Body of pancreas (tissue), 4 donors: ENCODE data around the gene FBXO42. TPM values are rescaled to one million over a fixed set of nuclear protein-coding genes. Genes with fewer than 3 reads are reported as not detected.

ENCODE experiments used
- ATAC-seq: fragments of 150-250 bp; one replicate; pipeline ENCODE4 v1.9.1; 2016
- DNase-seq, 4 donors: peaks; one replicate each; pipeline ENCODE4 v3.0.0-alpha.2; 2019
- H3K27ac ChIP-seq, 4 donors: fragments of 200-600 bp; sonication (generic); 1 replicate in 3 of 4; 2 replicates in 1 of 4; pipeline versions ENCODE4 v1.5.1 to v1.6.1; 2016 to 2019; ENCODE audit warnings: mild to moderate bottlenecking in 1 of 4, mixed read lengths in 1 of 4, moderate library complexity in 1 of 4
- H3K27me3 ChIP-seq, 2 donors: fragments of 200-600 bp; sonication (generic); one replicate each; pipeline ENCODE4 v1.6.0; 2016; ENCODE audit warnings: mild to moderate bottlenecking in 1 of 2
- H3K36me3 ChIP-seq, 2 donors: fragments of 200-600 bp; sonication (generic); replicated peaks in 1 of 2; 2 replicates each; pipeline ENCODE4 v1.5.1; 2016; ENCODE audit warnings: low read depth in 2 of 2; ENCODE audit not compliant: insufficient read depth in 1 of 2
- H3K4me1 ChIP-seq: fragments of 200-600 bp; sonication (generic); one replicate; pipeline ENCODE4 v1.6.0; 2016
- H3K4me3 ChIP-seq, 2 donors: fragments of 200-600 bp; sonication (generic); 1 replicate in 1 of 2; 2 replicates in 1 of 2; pipeline ENCODE4 v1.5.1; 2016 to 2019
- H3K9me3 ChIP-seq, 3 donors: fragments of 200-600 bp; sonication (generic); 1 replicate in 2 of 3; 2 replicates in 1 of 3; pipeline ENCODE4 v1.5.1; 2016
- CTCF ChIP-seq, 7 experiments: fragments of 450-650 bp in 4 of 7; fragments of 200-600 bp in 3 of 7; sonication (generic) in 3 of 7; IDR thresholded peaks; one replicate each; pipeline ENCODE4 v1.5.1; 2016 to 2019; ENCODE audit warnings: antibody characterized with exemption in 7 of 7
- POLR2A ChIP-seq, 3 donors: fragments of 450-650 bp; IDR thresholded peaks; one replicate each; pipeline ENCODE4 v1.6.1; 2016; ENCODE audit warnings: antibody characterized with exemption in 3 of 3, mild to moderate bottlenecking in 2 of 3
- WGBS, 2 donors: methylation state at CpG; one replicate each; pipeline ENCODE4 v1.1.5; 2017; 5-methylcytosine and 5-hydroxymethylcytosine counted together
- intact Hi-C: fragments of 100-400 bp; cut with DNase I; formaldehyde crosslinking; loops from one replicate; pipeline ENCODE4 v1.15.1; 2023
- total RNA-seq, 2 donors: library from RNA; depleted of rRNA; stranded (reverse); fragments of >200 nt; gene quantifications; one replicate each; pipeline ENCODE4 v1.1.0, GENCODE V29; 2016

FBXO42 gene
- total RNA-seq, 2 donors from 2014 or later, result 11.9 to 33.6 TPM

GRCh38 chr1:16394977-16395376, 42.7 kb upstream of the FBXO42 start:
- ATAC-seq (no peak), DNase-seq (no peak)
- H3K36me3 ChIP-seq, result peaks cover 0 to 5% of the 10 kb centered on the region in 2 donors
- intact Hi-C loops, result no loop called here
- H3K27ac ChIP-seq, result no peak overlapping the region
- TF ChIP-seq CTCF (IDR thresholded peaks at IDR 0.05), result no peak
- TF ChIP-seq POLR2A (IDR thresholded peaks at IDR 0.05), result no peak
- no peaks in the 10 kb centered on the region for H3K9me3 ChIP-seq
- H3K4me1 ChIP-seq, result peaks cover 23% of the 10 kb centered on the region
- 87 to 88% methylated on average over 13 of the region's 13 CpGs for WGBS, 2 donors
- H3K4me3 ChIP-seq, result no peak overlapping the region
- H3K27me3 ChIP-seq, result no peaks in the 10 kb centered on the region

- intact Hi-C loops, result no loop called here
- Histone ChIP-seq H3K36me3 (peaks cover 0 to 5% of the 10 kb centered on the region in 2 donors), H3K9me3 (no peaks in the 10 kb centered on the region), H3K27ac (no peak overlapping the region), H3K4me3 (no peak overlapping the region), H3K27me3 (no peaks in the 10 kb centered on the region), H3K4me1 (peaks cover 23% of the 10 kb centered on the region)
- WGBS, 2 donors, result 71 to 76% methylated on average over 10 of the region's 10 CpGs
- DNase-seq, result no peak
- TF ChIP-seq CTCF (IDR thresholded peaks at IDR 0.05) (no peak), POLR2A (IDR thresholded peaks at IDR 0.05) (no peak)
- ATAC-seq, result no peak
Observed at GRCh38 chr1:16393570-16394521, 41.6 kb upstream of the FBXO42 start.

GRCh38 chr1:16392740-16393569, 40.7 kb upstream of the FBXO42 start:
- H3K36me3 ChIP-seq, result peaks cover 0 to 5% of the 10 kb centered on the region in 2 donors
- H3K4me1 ChIP-seq, result peaks cover 23% of the 10 kb centered on the region
- TF ChIP-seq CTCF (IDR thresholded peaks at IDR 0.05), result no peak
- TF ChIP-seq POLR2A (IDR thresholded peaks at IDR 0.05), result no peak
- intact Hi-C loops, result no loop called here
- H3K9me3 ChIP-seq, result no peaks in the 10 kb centered on the region
- no peak overlapping the region for H3K27ac ChIP-seq
- 81 to 84% methylated on average over 5 to 21 of the region's 21 CpGs for WGBS, 2 donors
- H3K4me3 ChIP-seq, result no peak overlapping the region
- H3K27me3 ChIP-seq, result no peaks in the 10 kb centered on the region
- DNase-seq (no peak), ATAC-seq (peak; percentile 16)

- DNase-seq, result no peak
- H3K4me1 ChIP-seq, result peaks cover 34% of the 10 kb centered on the region
Observed at GRCh38 chr1:16391411-16391810, 39.1 kb upstream of the FBXO42 start.

More at GRCh38 chr1:16391411-16391810, 39.1 kb upstream of the FBXO42 start:
- Histone ChIP-seq H3K4me3 (no peak overlapping the region), H3K27me3 (no peaks in the 10 kb centered on the region), H3K9me3 (no peaks in the 10 kb centered on the region), H3K27ac (no peak overlapping the region), H3K36me3 (peaks cover 0 to 5% of the 10 kb centered on the region in 2 donors)
- ATAC-seq, result no peak
- 64 to 76% methylated on average over 3 of the region's 3 CpGs for WGBS, 2 donors
- no peak for TF ChIP-seq CTCF (IDR thresholded peaks at IDR 0.05)
- no peak for TF ChIP-seq POLR2A (IDR thresholded peaks at IDR 0.05)
- intact Hi-C loops, result no loop called here
